ENCODE data around the gene TARBP1. TPM values are rescaled to one million over a fixed set of nuclear protein-coding genes. Genes with fewer than 3 reads are reported as not detected.

Gene TARBP1
- total and polyA plus RNA-seq, 2 experiments from 2014 or later = 12.8 to 22.9 TPM

DNA sequence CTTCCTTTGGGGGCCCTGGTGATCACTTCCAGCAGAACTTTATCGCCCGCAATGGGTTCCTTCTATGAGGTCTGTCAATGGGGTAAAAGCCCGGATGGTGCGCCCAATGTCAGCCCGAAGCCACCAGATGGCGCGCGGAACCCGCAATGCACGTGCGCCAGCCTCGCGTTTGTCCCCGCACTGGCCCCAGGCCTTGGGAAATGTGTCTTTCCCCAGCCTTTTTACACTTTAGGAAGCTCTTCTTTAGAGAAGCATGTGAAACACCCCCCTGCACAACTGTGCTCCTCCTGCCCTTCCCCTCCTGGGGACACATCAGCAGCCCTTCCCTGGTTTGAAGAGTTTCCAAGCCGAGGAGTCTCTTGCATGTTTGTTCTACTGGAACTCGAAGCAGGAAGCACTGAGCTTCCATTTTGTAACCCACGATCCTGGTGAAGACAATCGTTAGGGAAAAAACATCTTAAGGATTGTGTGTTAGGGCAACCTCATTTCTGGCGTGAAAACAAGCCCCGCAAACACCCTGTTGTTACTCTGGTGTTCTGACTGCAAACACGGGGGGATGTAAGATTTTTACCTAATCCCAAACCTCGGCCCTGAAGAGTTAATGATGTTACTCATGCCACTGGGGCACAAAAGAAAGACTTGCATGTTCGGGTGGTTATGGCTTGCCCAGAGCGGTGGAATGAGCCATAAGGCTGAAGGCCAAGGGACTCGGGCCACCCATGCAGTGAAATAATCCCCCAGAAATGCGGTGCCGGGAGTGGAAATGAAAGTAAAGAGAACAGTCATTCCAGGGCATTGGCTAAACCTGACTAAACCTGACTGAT is 20.4 kb upstream of the TARBP1 start:
- H3K79me2 ChIP-seq = no peaks in the 10 kb centered on the region
- H3K27ac ChIP-seq = peak overlapping the region; percentile 89
- no peak overlapping the region for H3K4me3 ChIP-seq
- H4K20me1 ChIP-seq (ENCODE audit: insufficient read depth, poor library complexity, severe bottlenecking) = no peaks in the 10 kb centered on the region
- WGBS (ENCODE audit: low lambda C conversion rate, missing lambda C conversion rate) = 28% methylated on average over 27 of the region's 27 CpGs
- no peaks in the 10 kb centered on the region for H3K36me3 ChIP-seq (replicated peaks; ENCODE audit: insufficient read depth, low read depth)
- TF ChIP-seq, protein P1, sequence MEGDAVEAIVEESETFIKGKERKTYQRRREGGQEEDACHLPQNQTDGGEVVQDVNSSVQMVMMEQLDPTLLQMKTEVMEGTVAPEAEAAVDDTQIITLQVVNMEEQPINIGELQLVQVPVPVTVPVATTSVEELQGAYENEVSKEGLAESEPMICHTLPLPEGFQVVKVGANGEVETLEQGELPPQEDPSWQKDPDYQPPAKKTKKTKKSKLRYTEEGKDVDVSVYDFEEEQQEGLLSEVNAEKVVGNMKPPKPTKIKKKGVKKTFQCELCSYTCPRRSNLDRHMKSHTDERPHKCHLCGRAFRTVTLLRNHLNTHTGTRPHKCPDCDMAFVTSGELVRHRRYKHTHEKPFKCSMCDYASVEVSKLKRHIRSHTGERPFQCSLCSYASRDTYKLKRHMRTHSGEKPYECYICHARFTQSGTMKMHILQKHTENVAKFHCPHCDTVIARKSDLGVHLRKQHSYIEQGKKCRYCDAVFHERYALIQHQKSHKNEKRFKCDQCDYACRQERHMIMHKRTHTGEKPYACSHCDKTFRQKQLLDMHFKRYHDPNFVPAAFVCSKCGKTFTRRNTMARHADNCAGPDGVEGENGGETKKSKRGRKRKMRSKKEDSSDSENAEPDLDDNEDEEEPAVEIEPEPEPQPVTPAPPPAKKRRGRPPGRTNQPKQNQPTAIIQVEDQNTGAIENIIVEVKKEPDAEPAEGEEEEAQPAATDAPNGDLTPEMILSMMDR (IDR thresholded peaks at IDR 0.05; ENCODE audit: poor library complexity) = peak; percentile 97
- no peak for TF ChIP-seq EZH2phosphoT487 (IDR thresholded peaks at IDR 0.05; ENCODE audit: low read depth, severe bottlenecking, unreplicated experiment)
- H2AFZ ChIP-seq = peak overlapping the region; percentile 69
- H3K4me2 ChIP-seq = peak overlapping the region; percentile 58
- peak; percentile 93 for DNase-seq (ENCODE audit: low spot score)
- no peaks in the 10 kb centered on the region for H3K9me2 ChIP-seq (replicated peaks; ENCODE audit: insufficient read depth)
- no peaks in the 10 kb centered on the region for H3K27me3 ChIP-seq
- H3K4me1 ChIP-seq (ENCODE audit: insufficient read depth) = peaks cover 10% of the 10 kb centered on the region
- H3K9me3 ChIP-seq (ENCODE audit: low read depth) = no peaks in the 10 kb centered on the region

DNA sequence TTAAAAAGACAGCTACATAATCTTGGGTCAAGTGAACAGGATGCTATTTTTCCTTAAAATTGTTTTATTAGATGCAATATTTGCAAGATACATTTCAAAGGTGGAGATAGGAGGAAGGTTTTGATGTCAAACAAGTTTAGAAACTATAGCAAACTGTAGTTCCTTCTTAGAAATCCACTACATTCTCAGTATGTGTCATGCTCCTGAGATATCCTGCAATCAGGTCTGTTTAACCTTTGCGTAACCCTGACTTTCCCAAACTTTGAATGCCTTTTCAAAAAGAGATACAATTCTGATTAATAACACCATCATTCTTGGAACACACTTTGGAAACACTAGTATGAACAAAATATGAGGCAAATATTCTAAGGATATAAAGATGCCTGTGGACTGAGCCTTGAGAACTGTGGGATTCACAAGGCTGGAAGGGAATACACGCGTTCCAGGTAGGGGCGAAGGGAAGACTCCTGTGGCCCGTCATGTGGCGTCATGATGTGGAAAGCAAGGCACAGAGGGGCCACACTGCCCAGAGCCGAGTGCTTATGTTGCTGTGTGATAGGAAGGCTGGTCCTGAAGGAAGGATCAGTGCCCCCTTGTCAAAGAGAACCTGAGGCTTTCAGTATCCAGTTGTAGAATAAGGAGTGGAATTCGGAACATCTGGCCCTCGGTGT is 19.6 kb upstream of the TARBP1 start:
- peak overlapping the region; percentile 34 for H3K27ac ChIP-seq
- no peaks in the 10 kb centered on the region for H3K79me2 ChIP-seq
- no peak for TF ChIP-seq EZH2phosphoT487 (IDR thresholded peaks at IDR 0.05; ENCODE audit: low read depth, severe bottlenecking, unreplicated experiment)
- TF ChIP-seq, protein P1 (IDR thresholded peaks at IDR 0.05; ENCODE audit: poor library complexity) = no peak
- no peak for TF ChIP-seq EZH2 (IDR thresholded peaks at IDR 0.05; ENCODE audit: borderline replicate concordance)
- no peak overlapping the region for H3K4me2 ChIP-seq
- WGBS (ENCODE audit: low lambda C conversion rate, missing lambda C conversion rate) = 67% methylated on average over 9 of the region's 9 CpGs
- H3K36me3 ChIP-seq (replicated peaks; ENCODE audit: insufficient read depth, low read depth) = no peaks in the 10 kb centered on the region
- H3K9me3 ChIP-seq (ENCODE audit: low read depth) = no peaks in the 10 kb centered on the region
- no peaks in the 10 kb centered on the region for H3K9me2 ChIP-seq (replicated peaks; ENCODE audit: insufficient read depth)
- H3K4me3 ChIP-seq = no peak overlapping the region
- H4K20me1 ChIP-seq (ENCODE audit: insufficient read depth, poor library complexity, severe bottlenecking) = no peaks in the 10 kb centered on the region
- DNase-seq (ENCODE audit: low spot score) = no peak
- H2AFZ ChIP-seq = peak overlapping the region; percentile 40
- no peaks in the 10 kb centered on the region for H3K27me3 ChIP-seq
- H3K4me1 ChIP-seq (ENCODE audit: insufficient read depth) = peaks cover 10% of the 10 kb centered on the region

DNA sequence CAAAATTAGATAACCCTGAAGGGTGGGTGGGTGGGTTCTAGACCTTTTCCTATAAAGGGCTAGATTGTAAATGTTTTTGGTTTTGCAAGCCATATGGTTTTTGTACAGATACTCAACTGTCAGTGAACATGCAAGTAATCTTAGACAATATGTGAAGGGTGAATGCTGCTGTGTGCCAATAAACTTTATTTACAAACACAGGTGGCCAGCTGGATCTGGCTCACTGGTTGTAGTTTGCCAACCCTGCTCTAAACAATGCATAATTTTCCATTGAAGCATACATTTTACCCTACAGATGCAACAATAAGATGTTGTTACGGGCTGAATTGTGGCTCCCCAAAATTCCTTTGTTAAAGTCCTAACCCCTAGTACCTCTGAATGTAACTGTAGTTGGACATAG is 18.6 kb upstream of the TARBP1 start:
- Histone ChIP-seq H4K20me1 (ENCODE audit: insufficient read depth, poor library complexity, severe bottlenecking) (no peaks in the 10 kb centered on the region), H3K36me3 (replicated peaks; ENCODE audit: insufficient read depth, low read depth) (no peaks in the 10 kb centered on the region), H3K4me2 (no peak overlapping the region), H3K4me1 (ENCODE audit: insufficient read depth) (peaks cover 10% of the 10 kb centered on the region), H3K9me3 (ENCODE audit: low read depth) (no peaks in the 10 kb centered on the region), H3K27me3 (no peaks in the 10 kb centered on the region), H2AFZ (no peak overlapping the region), H3K79me2 (no peaks in the 10 kb centered on the region), H3K9me2 (replicated peaks; ENCODE audit: insufficient read depth) (no peaks in the 10 kb centered on the region), H3K27ac (no peak overlapping the region), H3K4me3 (no peak overlapping the region)
- WGBS (ENCODE audit: low lambda C conversion rate, missing lambda C conversion rate) = 75% methylated on average over 1 of the region's 1 CpG
- TF ChIP-seq EZH2phosphoT487 (IDR thresholded peaks at IDR 0.05; ENCODE audit: low read depth, severe bottlenecking, unreplicated experiment) (no peak), EZH2 (IDR thresholded peaks at IDR 0.05; ENCODE audit: borderline replicate concordance) (no peak)
- TF ChIP-seq, protein P1 (IDR thresholded peaks at IDR 0.05; ENCODE audit: poor library complexity) = no peak
- no peak for DNase-seq (ENCODE audit: low spot score)
